ENCODE data around the gene MPG.

MPG gene

DNA sequence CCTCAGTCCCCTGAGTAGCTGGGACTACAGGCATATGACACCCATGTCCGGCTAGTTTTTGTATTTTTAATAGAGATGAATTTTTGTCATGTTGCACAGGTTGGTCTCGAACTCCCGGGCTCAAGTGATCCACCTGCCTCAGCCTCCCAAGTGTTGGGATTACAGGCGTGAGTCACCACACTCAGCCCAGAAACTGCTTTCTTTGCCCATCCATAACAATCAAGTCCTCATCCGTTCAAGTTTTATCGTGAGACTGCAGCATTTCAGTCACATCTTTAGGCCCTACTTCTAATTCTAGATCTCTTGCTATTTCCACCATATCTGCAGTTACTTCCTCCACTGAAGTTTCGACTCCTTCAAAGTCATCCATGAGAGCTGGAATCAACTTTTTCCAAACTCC lies 54.1 kb downstream of the MPG start:
- TF ChIP-seq POLR2A (IDR thresholded peaks at IDR 0.05; ENCODE audit: low read length) (no peak), GATA1 (IDR thresholded peaks at IDR 0.05; ENCODE audit: low read depth, low read length) (no peak)

DNA sequence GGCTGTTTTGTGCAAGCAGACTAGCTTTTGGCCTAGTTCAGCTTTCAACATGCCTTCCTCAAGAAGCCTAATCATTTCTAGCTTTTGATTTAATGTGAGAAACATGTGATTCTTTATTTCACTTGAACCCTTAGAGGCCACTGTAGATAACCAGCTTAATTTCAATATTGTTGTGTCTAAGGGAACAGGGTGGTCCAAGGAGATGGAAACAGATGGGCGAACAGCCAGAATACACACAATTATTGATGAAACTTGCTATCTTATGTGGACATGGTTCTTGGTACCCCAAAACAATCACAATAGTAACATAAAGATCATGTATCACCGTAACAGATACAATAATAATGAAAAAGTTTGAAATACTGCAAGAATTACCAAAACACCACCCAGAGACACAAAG lies 55.7 kb downstream of the MPG start:
- no peak for TF ChIP-seq POLR2A (IDR thresholded peaks at IDR 0.05; ENCODE audit: low read length)
- TF ChIP-seq GATA1 (IDR thresholded peaks at IDR 0.05; ENCODE audit: low read depth, low read length): no peak
- peak; percentile 51 to 78 for DNase-seq

More for the DNA sequence above, 54.1 kb downstream of the MPG start:
- no peak for DNase-seq

All from erythroblast (primary cell).